Measurements from ENCODE around the gene SEL1L.

Gene SEL1L

GRCh38 chr14:81525129-81525528 is 8.5 kb downstream of the SEL1L start:
- H3K4me3 ChIP-seq (ENCODE audit: low read depth, low read length), result no peak overlapping the region
- no peak for DNase-seq
- TF ChIP-seq CTCF (IDR thresholded peaks at IDR 0.05; ENCODE audit: low read depth, low read length), result no peak
- no peaks in the 10 kb centered on the region for H3K9me3 ChIP-seq (ENCODE audit: severe bottlenecking)
- no peak overlapping the region for H3K27ac ChIP-seq
- no peaks in the 10 kb centered on the region for H3K27me3 ChIP-seq (ENCODE audit: insufficient read depth, low read depth, severe bottlenecking)
- H3K36me3 ChIP-seq, result peaks cover 33% of the 10 kb centered on the region

GRCh38 chr14:81523616-81524015 is 10.0 kb downstream of the SEL1L start:
- H3K9me3 ChIP-seq (ENCODE audit: severe bottlenecking), result no peaks in the 10 kb centered on the region
- H3K36me3 ChIP-seq, result peaks cover 33% of the 10 kb centered on the region
- no peak for TF ChIP-seq CTCF (IDR thresholded peaks at IDR 0.05; ENCODE audit: low read depth, low read length)
- DNase-seq, result no peak
- H3K27ac ChIP-seq, result no peak overlapping the region
- no peaks in the 10 kb centered on the region for H3K27me3 ChIP-seq (ENCODE audit: insufficient read depth, low read depth, severe bottlenecking)
- no peak overlapping the region for H3K4me3 ChIP-seq (ENCODE audit: low read depth, low read length)

- no peak for TF ChIP-seq CTCF (IDR thresholded peaks at IDR 0.05; ENCODE audit: low read depth, low read length)
- no peak for DNase-seq
- no peak overlapping the region for H3K4me3 ChIP-seq (ENCODE audit: low read depth, low read length)
- peaks cover 33% of the 10 kb centered on the region for H3K36me3 ChIP-seq
- H3K27ac ChIP-seq, result no peak overlapping the region
- H3K9me3 ChIP-seq (ENCODE audit: severe bottlenecking), result no peaks in the 10 kb centered on the region
- no peaks in the 10 kb centered on the region for H3K27me3 ChIP-seq (ENCODE audit: insufficient read depth, low read depth, severe bottlenecking)
Measured at GRCh38 chr14:81523016-81523415, 10.6 kb downstream of the SEL1L start.

DNA sequence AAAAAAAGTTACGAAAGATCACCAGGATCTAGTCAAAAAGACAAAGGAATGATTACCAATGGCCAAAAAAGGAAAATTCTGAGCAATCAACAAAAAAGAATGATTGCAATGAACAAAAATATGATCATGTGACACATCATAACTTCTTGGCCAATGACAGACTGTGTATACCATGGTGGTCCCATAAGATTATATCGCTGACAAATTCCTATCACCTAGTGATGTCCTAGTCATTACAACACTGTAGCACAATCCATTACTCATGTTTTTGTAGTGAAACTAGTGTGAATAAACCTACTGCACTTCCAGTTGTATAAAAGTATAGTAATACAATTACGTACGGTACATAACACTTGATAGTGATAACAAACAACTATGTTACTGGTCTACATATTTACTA is 12.3 kb downstream of the SEL1L start:
- DNase-seq, result no peak
- peaks cover 33% of the 10 kb centered on the region for H3K36me3 ChIP-seq
- no peaks in the 10 kb centered on the region for H3K9me3 ChIP-seq (ENCODE audit: severe bottlenecking)
- H3K4me3 ChIP-seq (ENCODE audit: low read depth, low read length), result no peak overlapping the region
- no peak for TF ChIP-seq CTCF (IDR thresholded peaks at IDR 0.05; ENCODE audit: low read depth, low read length)
- H3K27ac ChIP-seq, result no peak overlapping the region
- no peaks in the 10 kb centered on the region for H3K27me3 ChIP-seq (ENCODE audit: insufficient read depth, low read depth, severe bottlenecking)

DNA sequence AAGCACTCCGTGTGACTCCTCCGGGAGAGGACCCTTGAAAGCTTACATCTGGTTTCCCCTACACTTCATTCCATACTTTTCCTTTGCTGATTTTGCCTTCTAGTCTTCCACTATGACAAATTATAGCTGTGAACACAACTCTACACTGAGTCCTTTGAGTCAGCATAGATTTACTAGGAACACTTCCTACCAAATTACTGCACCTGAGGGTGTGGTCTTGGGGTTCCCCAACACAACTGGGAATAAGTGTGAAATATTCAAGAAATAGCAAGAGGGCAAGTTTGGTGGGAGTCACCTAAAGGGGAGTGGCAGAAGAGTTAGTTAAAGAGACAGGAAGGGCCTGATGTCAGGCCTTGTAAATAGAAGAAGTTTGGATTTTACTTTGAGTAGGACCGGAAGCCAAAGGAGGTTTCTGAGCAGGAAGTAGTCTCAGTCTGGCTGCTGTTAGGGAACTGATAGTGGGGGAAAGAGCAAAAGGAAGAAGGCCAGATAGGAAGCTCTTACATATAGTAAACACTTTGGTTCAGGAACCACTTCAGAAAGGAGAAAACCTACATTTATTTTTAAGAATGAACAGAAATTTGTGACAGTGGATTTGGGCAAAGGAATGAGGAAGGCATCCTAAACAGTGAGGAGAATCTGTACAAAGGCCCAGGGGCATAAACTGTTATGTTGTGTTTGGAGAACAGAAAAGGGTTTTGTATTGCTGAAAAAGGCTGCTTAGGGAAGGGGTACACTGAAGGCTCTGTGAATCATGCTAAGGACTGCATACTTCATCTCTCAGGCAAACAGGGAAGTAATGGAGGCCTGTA is 14.2 kb downstream of the SEL1L start:
- no peak overlapping the region for H3K4me3 ChIP-seq (ENCODE audit: low read depth, low read length)
- H3K27me3 ChIP-seq (ENCODE audit: insufficient read depth, low read depth, severe bottlenecking), result no peaks in the 10 kb centered on the region
- H3K27ac ChIP-seq, result no peak overlapping the region
- TF ChIP-seq CTCF (IDR thresholded peaks at IDR 0.05; ENCODE audit: low read depth, low read length), result no peak
- H3K9me3 ChIP-seq (ENCODE audit: severe bottlenecking), result no peaks in the 10 kb centered on the region
- H3K36me3 ChIP-seq, result peaks cover 21% of the 10 kb centered on the region
- DNase-seq, result no peak

All from WERI-Rb-1 (cell line).